ENCODE measurements around the gene ARL16.

The ARL16 gene

DNA sequence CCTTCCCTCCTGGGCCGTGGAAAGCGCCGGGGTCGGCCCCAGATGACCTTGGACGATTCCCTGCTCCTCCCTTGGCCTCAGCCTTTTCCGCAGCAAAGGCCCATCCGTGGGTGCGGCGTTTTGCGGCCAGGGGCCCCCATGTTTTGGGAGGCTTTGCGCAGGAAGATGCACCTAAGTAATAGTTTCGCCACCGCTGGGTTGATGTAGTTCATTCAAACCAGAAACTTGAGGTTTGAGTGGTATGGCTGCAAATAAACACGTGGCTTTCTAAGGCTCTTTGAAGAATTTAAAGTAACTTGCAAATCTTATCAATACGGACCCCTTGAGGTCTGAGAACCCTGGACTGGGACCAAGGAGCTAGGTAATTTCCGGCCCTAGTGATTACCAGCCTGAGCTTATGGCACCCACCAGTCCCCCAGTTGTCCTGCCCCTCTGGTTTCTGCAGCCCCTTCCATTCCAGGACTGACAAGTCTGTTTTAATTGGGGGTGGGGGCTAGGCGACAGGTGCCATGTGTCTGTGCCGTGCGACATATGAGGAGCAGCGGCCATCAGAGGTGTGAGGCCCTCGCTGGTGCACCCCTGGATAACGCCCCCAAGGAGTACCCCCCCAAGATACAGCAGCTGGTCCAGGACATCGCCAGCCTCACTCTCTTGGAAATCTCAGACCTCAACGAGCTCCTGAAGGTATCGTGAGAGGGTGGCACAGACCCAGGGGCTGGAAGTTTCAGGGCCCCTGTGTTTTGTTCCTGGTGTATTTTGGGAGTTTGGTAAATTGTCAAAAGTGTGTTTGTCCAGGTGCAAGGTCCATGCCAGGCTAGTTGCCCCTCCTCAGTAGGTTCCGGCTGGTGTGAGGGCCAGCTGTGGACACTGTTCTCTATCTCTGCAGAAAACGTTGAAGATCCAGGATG lies 20.4 kb upstream of the ARL16 start:
- peak overlapping the region; percentile 83 for H3K4me3 ChIP-seq (ENCODE audit: low read depth, low read length)
- TF ChIP-seq, protein P1, sequence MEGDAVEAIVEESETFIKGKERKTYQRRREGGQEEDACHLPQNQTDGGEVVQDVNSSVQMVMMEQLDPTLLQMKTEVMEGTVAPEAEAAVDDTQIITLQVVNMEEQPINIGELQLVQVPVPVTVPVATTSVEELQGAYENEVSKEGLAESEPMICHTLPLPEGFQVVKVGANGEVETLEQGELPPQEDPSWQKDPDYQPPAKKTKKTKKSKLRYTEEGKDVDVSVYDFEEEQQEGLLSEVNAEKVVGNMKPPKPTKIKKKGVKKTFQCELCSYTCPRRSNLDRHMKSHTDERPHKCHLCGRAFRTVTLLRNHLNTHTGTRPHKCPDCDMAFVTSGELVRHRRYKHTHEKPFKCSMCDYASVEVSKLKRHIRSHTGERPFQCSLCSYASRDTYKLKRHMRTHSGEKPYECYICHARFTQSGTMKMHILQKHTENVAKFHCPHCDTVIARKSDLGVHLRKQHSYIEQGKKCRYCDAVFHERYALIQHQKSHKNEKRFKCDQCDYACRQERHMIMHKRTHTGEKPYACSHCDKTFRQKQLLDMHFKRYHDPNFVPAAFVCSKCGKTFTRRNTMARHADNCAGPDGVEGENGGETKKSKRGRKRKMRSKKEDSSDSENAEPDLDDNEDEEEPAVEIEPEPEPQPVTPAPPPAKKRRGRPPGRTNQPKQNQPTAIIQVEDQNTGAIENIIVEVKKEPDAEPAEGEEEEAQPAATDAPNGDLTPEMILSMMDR (IDR thresholded peaks at IDR 0.05; ENCODE audit: borderline replicate concordance, insufficient read depth, low read depth, low read length), result no peak

DNA sequence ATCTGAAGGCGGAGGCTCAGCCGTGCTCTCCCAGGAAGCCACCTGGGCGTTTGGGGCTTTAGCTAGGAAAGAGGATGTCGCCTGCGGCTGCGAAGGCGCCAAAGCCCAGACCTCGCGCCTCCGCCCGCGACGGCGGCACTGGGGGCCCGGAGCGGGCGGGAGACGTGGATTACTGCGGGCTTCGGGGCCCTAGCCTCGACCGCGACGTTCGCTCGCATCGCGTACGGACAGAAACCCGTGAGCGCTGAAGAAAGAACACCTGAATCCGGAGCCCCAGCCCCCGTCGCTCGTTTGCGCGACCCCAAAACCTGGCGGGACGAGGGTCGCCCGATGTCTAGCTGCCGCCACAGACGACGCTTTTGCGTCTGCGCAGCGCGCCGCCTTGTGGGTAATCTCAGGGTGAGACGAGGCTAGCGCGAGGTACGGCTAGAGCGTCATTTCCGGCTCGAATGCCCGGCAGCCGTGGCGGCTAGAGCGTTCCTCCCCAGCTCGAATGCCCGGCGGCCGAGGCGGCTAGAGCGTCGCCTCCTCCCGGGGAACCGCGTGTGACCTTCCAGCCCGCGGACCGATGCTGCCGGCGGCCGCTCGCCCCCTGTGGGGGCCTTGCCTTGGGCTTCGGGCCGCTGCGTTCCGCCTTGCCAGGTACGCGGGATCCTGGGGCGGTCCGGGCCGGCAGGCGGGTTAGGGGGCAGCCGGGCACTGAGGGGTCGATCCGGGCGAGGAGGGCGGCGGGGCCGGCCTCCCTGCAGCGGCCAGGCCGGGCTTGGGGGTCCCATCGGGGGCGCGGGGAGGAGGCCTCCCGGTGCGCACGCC lies 19.5 kb upstream of the ARL16 start, which contains the start of gene MRPL12:
Gene MRPL12, plus strand, starts transcription at position 434 of the 813 bp plus-strand sequence. Its CDS starts 135 bp downstream, at position 569.
- TF ChIP-seq, protein P1 (IDR thresholded peaks at IDR 0.05; ENCODE audit: borderline replicate concordance, insufficient read depth, low read depth, low read length), result no peak
- H3K4me3 ChIP-seq (ENCODE audit: low read depth, low read length), result peak within 1 kb of the TSS; percentile 83

DNA sequence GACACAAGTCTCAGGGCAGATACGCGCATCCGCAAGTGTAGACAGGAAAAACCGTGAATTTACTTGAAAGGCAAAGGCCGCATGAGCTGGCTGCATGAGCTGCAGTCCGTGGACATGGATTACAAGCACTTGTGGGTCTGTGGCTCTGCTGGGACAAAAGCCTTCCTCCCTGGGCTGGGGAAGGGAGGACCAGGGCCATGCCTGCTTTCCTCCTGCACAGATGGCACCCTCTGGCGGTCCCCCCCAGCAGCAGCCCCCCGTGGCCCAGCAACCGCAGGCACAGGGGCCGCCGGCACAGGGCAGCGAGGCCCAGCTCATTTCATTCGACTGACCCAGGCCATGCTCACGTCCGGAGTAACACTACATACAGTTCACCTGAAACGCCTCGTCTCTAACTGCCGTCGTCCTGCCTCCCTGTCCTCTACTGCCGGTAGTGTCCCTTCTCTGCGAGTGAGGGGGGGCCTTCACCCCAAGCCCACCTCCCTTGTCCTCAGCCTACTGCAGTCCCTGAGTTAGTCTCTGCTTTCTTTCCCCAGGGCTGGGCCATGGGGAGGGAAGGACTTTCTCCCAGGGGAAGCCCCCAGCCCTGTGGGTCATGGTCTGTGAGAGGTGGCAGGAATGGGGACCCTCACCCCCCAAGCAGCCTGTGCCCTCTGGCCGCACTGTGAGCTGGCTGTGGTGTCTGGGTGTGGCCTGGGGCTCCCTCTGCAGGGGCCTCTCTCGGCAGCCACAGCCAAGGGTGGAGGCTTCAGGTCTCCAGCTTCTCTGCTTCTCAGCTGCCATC lies 17.9 kb upstream of the ARL16 start:
- TF ChIP-seq, protein P1 (IDR thresholded peaks at IDR 0.05; ENCODE audit: borderline replicate concordance, insufficient read depth, low read depth, low read length), result no peak
- peak overlapping the region; percentile 83 for H3K4me3 ChIP-seq (ENCODE audit: low read depth, low read length)

DNA sequence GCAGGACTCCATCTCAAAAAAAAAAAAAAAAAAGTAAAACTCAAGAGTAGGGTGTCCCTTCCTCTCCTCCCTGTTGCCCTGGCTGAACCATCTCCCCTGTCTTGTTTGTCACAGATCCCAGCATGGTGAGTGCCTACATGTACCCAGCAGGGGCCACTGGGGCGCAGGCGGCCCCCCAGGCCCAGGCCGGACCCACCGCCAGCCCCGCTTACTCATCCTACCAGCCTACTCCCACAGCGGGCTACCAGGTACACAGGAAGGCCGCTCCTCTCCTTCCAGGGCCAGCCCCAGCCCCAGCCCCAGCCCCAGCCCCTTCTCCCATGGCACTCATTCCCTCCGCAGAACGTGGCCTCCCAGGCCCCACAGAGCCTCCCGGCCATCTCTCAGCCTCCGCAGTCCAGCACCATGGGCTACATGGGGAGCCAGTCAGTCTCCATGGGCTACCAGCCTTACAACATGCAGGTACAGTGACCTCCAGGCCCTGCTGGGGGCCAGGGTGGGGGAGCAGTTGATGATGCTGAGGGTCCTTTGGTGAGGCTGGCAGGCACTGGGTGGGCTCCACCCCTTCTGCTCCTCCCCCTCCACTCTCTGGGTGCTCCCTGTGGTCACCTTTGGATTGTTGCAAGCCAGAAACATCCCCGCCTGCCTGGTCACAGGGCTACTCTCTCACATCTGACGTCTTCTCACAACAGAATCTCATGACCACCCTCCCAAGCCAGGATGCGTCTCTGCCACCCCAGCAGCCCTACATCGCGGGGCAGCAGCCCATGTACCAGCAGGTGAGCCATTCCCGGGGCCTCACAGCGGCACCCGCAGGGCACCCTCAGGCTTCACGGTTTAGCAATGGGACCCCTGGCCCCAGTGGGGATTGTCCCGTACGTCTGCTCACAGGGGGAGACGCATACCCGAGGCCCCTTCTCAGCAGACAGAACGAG lies 17.0 kb upstream of the ARL16 start:
- TF ChIP-seq, protein P1 (IDR thresholded peaks at IDR 0.05; ENCODE audit: borderline replicate concordance, insufficient read depth, low read depth, low read length), result no peak
- no peak overlapping the region for H3K4me3 ChIP-seq (ENCODE audit: low read depth, low read length)

DNA sequence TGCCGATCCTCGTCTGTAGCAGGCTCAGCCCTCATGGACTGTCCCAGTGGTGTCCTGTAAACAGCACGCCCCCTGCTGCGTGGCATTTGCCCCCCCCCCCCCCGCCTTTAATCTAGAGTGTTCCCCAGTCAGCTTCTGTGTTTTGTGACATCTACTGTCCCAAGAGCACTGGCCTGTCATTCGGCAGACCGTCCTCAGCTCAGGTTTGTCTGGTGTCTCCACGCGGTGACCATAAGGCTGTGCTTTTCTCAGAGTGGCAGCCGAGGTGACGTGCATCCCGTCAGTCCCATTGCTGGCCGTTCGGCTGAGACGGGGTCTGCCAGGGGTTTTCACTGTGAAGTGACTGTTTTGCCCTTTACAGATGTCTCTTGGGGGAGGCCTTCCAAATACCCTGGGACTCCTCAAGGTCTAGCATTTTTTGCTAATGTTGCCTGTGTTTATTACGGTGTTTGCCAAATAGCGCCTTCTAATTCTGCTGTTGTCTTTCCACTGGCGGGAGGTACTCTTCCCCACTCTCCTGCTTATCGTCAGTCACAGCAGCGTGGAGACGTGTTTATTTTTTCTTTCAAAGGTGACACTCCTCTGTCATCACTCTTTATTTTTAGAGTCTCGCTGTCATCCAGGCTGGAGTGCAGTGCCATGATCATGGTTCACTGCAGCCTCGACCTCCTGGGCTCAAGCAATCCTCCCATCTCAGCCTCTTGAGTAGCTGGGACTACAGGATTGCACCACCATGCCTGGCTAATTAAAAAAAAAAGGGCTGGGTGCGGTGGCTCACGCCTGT lies 13.9 kb upstream of the ARL16 start:
- no peak overlapping the region for H3K4me3 ChIP-seq (ENCODE audit: low read depth, low read length)
- TF ChIP-seq, protein P1 (IDR thresholded peaks at IDR 0.05; ENCODE audit: borderline replicate concordance, insufficient read depth, low read depth, low read length), result no peak
